HG03571 (cell line): ENCODE measurements around the gene ARHGAP24.
A peak's percentile ranks its signal among the peaks of the same experiment; 100 is the strongest.

ENCODE experiments used
- ATAC-seq: cut with Tn5 transposase; IDR thresholded peaks from one replicate; pipeline ENCODE4 v1.9.1; 2021; ENCODE audit not compliant: unreplicated experiment

The ARHGAP24 gene

DNA sequence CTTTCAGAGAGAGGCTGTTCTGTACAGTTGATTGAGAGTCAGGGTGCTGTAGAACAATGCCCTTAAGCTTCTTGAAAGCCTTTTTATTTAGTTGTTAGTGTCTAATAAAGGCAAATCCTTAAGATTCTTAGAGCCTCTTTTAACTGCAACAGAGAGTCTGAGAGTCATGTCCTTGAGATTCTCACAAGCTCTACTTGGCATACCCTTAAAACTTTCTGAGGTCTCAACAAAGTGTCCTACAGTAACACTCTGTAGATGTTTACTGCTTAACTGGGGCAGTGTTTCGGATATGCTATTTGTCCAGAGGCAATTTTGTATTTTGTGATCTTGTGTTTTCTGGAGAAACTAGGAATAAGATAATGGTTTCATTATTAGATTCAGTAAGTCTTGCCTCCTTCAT lies 209.7 kb downstream of the ARHGAP24 start:
- no peak for ATAC-seq

DNA sequence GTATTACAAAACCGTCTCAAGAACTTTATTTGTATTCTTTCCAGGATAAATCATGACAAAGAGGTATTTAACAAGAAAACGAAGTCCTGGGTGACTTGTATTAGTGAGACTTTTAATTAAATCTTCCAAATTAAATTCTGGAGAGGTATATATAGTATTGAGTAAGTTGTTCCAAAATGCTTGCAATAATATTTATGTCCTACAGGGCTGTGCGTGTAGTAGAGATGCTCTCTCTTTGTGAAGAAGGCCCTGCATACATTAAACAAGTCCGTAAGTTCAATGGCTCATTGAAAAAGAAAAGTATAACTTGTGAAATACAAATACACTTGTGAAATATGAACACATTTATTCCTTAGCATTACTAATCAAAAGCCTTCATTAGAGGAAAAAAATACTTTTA lies 211.4 kb downstream of the ARHGAP24 start:
- ATAC-seq = no peak

DNA sequence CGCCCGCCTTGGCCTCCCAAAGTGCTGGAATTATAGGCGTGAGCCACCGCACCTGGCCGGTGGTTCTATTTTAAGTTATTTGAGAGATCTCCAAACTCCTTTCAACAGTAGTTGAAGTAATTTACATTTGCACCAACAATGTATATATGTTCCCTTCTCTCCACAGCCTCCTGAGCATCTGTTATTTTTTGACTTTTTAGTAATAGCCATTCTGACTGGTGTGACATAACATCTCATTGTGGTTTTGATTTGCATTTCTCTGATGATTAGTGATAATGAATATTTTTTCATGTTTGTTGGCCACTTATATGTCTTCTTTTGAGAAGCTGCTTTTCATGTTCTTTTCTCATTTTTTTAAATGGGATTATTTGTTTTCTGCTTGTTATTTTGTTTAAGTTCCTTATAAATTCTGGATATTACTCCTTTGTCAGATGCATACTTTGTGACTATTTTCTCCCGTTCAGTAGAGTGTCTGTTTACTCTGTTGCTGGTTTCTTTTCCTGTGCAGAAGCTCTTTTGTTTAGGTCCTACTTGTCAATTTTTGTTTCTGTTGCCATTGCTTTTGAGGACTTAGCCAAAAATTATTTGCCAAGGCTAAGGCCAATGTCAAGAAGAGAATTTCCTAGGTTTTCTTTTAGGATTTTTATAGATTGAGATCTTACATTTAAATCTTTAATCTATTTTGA lies 213.2 kb downstream of the ARHGAP24 start:
- ATAC-seq = no peak

DNA sequence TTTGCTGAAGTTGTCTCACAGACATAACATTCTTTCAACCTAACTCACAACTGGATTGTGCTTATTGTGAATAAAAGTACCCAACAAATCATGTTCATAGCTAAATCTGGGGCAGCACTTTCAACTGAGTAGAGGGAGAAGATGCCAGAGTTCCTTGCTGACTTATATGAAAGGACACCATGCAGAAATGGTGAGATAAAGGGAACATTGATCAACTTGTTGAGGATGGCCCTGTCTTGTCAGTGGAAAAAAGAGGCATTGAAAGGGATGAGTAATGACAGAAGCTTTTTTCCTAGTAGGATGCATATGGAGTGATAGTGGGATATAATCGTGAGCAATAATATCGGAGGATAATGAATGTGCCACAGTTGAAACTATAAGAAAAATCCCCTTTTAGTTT lies 221.7 kb downstream of the ARHGAP24 start:
- ATAC-seq = no peak

DNA sequence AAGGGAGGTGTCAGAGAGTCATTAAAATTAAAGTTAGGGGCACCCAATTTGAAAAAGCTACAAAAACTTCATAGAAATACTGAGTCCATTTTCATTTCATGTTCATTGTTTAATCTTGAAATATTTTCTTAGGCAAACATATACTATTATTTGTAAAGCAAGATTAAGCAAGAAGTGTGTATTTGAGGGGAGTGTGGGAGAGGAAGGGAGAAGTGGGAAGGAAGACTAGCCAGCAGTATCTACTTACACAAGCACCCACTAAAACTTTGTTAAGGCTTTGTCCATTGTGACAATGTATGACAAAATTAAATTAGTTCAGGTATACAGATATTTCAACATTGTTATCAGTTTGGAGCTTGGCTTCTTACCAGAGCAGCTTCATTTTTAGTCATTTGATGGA lies 222.9 kb downstream of the ARHGAP24 start:
- ATAC-seq = no peak

DNA sequence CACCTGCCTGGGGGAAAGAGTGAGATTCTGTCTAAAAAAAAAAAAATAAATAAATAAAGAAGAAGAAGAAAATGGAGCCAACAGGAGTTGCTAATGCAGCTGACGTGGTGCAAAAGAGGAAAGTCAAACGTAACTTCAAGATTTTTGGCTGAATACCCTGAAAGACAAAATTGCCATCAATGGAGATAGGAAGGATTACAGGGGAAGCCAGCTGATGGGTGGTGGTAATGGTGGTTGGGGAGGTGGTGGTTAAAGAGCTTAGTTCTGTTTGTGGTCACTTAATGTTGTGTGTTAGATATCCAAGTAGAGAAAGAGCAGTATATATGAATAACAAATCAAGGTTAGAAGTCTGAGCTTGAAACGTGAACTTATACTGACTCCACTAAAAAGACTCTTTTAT lies 225.4 kb downstream of the ARHGAP24 start:
- no peak for ATAC-seq

DNA sequence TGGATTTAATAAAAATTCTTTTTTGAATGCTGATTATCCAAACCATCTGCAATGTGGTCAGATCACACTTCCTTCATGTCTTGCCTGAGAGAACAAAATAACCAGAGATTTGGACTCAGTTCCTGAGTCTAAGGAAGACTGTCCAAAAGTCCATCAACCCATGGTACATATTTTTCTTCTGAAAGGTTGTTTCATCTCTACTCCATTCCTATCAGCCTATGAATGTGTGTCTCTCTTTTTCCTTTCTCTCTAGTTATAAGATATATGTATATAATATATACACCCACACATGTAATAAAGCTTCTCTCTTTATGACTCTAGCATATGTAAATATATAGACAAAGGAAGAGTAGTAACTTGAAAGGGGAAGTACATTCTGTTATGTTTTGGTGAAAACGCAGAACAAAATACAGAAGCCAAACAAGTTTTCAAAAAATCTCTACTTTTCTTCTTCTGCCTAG lies 226.9 kb downstream of the ARHGAP24 start:
- peak; percentile 99 for ATAC-seq

DNA sequence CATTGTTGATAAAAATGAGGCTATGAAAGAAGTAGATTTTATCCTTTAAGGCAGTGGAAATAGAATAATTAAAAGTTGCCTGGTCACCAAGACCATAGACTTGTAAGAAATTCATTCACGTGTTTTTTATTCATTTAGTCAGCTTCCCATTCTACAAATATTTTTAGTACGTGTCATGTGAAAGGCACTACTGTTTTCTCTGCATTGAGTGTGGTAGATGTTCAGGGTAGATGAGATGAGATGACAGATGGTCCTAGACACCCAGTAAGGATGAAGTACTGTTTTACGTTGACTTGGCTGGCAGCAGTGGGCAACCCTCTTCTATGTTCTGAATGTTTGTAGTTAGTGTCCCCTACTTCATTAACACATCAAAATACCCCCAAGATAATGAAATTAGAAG lies 228.1 kb downstream of the ARHGAP24 start:
- ATAC-seq = no peak

DNA sequence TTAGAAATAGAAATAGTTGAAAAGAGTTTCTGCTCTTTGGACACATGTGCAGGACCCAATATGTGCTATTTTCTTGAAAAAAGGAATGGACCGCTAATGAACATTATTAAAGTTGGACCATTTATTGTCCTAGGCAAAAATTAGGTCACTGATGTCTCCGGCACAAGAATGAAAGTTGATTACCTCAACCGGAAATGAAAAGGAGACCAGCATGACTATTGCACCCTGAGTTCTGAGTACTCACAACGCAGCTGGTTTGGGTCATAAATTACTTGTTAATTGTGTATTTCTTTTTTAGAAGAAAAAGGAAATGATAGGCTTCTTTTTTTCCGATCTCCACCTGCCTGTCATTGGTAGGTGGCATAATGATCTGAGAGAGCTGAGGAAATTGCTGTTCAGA lies 232.7 kb downstream of the ARHGAP24 start:
- peak; percentile 90 for ATAC-seq

DNA sequence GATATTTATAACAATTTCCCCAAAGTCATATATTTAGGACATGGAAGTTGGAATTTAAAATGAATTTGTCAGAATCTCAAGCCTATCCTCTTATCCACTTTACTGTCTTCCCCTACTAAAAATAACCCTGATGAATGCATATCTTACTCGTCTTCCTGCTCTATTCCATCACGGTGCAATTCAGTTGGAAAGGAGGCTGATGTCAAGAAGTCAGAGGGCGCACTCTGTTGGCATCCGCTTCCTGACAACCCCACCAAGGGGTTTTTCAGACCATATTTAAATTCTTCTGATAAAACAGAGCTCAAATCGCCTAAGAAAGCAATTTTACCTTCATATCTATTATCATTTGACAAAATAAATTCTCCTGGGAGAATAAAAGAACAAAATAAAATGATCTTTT lies 233.5 kb downstream of the ARHGAP24 start:
- no peak for ATAC-seq

DNA sequence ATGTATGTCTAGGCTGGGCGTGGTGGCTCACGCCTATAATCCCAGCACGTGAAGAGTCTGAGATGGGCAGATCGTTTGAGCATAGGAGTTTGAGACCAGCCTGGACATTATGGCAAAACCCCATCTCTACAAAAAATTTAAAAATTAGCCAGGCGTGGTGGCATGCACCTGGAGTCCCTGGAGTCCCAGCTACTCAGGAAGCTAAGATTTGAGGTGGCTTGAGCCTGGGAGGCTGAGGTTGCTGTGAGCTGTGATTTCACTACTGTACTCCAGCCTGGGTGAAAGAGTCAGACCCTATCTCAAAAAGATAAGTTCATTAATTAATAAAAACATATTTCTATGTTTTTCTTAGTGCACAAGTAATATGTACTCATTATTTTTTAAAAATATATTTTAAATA lies 238.1 kb downstream of the ARHGAP24 start:
- no peak for ATAC-seq

DNA sequence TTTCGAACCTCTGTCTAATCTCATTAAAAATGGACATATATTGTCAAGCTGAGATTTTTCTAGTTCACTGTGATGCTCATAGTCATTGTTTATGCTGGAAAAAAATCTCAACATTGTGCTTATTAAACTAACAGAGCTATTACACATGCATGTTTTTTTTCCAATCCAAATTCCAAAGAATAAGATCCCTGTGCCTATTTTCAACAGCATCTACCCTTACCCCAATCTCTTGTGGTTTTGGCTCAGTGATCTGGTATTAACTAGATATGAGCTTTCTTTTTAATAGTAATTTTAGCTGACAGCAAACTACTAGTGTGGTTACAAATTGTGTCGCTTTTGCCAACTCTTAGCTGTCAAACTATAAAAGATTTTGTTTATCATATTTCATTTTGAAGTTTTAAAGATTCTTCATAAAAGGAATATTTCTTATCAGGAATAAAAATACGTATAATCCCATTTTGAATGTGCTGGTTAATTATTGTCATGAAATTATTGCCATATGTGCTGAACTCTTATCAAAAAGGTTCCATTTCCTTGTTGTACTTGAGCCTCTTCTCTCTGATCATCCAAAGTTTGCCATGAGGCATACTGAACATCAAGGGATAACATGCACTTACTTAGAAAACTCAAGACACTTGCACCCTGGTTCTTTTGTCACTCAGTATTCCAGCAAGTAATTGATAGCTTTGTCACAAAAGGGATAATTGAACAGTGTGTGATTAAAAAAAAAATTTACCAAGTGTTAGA lies 241.2 kb downstream of the ARHGAP24 start:
- ATAC-seq = no peak

DNA sequence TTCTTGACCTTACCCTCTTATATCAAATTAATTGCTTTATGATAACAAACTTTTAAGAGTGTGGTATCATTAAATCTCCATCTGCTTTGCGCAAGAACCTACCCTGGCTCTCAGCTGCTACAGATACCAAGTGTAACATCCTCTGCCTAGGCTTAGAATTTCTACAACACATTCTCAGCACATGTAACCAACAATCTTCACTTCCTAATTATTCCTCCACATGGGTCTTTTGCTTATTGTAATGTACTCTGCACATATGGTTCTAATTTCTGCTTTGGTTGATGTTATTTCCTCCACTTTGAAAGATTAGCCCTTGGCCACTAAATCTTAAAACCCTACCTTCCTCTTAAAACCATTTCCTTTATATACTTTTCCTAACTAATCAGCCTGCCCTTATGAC lies 242.4 kb downstream of the ARHGAP24 start:
- ATAC-seq = no peak

DNA sequence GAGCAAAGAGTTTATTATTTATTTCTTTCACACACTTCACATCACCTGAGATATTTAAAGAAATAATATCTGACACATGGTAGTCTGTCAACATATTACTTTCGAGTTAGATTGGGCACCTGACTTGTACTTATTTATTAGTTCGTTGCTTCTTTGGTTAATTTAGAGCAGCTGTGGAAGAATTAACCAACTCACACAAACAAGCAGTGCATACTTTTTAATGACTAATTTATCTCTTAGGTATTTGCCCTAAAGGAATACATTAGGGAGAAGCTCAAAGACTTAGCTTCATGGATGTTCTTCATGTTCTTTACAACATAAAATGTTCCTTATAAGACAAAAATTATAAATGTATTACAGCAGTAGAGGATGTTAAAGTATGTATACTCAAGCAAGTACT lies 242.9 kb downstream of the ARHGAP24 start:
- no peak for ATAC-seq

DNA sequence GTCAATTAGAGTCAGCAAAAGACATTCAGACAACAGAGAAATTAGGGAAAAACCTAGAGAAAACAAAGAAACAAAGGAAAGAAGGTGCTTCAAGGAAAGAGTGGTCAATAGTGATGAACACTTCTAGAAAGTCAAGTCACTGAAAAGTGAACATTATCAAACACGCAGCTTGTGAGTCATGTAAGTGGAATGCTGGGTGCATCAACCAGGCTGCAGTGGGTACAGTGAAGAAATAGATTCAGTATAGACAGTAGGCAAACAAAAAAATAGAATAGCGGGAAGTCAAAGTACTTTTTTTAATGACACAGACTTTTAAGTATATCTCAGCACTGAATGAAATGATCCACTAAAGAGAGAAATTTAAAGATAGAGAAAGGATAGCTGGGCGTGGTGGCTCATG lies 245.8 kb downstream of the ARHGAP24 start:
- no peak for ATAC-seq

DNA sequence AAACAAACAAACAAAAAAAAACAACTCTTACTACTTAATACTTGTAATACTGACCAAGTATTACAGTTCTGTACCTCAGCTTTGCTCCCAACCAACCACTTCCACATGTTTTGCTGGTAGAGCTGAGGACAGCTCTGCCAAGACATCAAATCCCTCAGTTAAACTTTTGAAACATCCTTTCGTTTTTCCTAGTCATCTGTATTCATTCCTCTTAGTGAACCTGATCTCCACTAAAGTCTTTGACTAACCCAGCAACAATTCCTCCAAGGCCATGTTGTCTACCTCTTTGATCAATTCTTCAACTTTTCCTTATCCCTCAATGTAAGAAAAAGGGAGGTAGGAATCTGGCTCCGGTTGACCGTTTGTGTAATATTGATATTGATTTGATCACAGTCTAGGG lies 247.5 kb downstream of the ARHGAP24 start:
- ATAC-seq = no peak

DNA sequence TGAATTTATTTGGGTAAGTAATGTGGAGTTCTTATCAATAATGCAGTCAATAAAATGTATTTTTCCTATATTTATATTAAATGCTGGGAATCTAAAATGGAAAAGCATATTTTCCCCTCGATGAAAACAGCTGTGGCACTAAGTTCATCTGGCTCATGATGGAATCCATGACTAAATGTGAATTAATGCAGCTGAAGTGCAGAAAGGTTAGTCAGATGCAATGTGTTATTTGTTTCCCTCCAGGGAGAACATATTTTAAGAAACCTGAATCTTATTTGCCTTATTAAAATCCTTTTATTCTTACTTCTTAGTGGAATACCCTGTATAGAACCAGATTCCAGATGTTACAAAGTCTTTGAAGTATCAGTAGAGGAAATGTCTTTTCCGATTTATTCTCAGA lies 247.9 kb downstream of the ARHGAP24 start:
- ATAC-seq = no peak

DNA sequence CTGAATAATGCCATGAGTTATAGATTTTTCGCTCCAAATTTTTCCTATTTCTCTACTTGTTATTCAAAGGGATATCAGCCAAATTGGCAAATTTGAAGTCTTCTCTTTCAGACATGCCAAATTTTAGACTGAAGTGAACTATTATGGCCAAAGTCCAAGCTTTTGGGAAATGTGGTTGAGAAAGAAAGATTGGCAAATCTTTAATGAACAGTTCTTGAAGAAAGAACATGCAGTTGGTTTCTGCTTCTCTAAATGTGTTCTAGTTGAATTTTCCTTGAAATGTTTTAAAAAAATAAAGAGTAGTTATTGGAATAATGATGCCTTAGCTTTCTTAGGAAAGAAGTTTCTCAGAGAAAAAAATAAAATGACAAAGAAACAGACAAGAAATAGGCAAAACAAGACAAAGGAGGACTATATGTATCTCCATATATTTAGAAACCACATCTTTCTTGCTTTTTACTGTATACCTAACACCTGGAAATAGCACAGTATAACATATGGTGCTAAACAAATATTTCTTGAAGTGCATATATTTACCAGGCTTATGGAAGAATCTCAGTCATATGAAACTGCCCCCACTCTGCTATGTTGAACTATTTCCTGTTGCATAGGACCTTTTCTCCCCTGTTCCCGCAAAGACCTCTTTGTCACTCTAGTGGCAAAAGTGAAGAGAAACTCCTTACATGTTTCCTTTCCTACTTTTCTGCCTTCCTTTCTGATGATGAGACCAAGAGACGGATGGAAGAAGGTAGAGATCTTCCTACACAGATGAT lies 250.0 kb downstream of the ARHGAP24 start:
- peak; percentile 26 for ATAC-seq

DNA sequence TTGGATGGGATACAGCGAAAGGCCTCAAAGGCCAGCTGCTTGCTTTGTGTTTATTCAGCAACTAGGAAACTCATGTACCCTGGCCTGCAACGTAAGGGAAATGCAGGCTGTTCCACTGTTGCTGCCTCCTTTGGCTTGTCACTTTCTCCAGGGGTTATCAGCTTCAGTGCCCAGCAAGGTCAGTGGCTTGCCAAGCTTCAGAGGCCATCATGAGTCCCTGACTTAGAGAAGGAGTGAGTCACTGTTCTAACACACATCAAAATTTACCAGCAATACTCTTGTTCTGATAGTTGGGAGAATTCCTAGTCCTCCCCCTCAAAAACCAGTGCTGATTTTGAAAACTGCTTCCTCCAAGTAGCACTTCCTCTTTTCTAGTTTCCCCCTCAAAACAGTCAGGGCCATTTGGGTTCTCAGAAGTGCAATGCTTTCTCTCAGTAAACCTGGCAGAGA lies 250.8 kb downstream of the ARHGAP24 start:
- peak; percentile 90 for ATAC-seq

DNA sequence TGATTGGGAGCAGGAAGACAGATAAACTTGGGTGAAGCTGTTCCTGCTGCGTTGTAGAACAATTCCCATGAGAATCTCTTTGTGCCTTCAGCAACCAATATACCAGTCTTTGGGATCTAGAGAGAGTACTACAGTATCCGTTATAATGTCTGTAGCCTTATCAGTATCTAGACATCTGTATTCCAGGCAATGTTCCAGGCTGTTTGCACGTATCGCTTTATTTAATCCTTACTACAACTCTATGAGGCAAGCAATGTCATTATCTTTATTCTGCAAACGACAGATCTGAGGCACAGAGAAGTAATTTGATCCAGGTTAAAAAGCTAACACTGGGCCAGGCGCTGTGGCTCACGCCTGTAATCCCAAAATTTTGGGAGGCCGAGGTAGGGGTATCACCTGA lies 251.6 kb downstream of the ARHGAP24 start:
- ATAC-seq = no peak

DNA sequence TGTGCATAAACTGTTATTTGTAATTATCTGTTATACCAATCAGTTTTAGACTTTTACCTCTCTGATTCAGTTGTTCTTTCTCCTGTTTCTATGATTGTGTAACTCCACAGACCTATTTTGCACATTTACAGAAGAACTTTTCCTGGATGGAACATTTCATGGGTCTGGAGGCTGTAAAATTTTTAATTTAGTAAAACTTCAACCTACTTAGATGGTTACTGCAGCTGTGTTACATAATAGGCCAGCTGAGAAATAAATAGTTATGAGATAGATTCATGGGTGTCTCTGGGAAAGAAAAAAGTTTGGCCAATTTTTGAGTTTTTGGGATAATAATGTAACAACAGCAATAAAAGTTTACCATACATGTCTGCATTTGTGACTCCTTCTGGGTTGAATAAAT lies 253.5 kb downstream of the ARHGAP24 start:
- no peak for ATAC-seq

DNA sequence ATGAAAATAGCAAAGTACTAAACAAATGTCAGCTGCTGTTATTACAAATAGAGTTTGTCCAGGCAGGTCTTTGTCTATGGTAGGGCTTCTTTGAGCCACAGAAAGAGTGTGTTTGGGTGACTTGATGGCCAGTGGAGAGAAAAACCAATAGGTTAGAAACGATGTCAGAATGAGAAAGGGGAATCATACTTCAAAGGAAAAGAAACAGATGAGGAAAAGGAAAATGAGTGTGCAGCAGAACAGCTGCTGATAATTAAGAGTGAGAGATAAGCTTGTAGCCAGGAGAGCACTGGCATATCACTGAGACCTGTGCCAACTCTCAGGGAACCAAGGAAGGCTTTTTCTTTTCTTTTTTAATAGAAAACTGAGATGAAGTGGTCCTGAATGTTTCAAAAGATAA lies 257.2 kb downstream of the ARHGAP24 start:
- ATAC-seq = no peak
